ENCODE results near the gene FOXO3. TPM values are rescaled to one million over a fixed set of nuclear protein-coding genes. Genes with fewer than 3 reads are reported as not detected.
"Not testable (repeated sequence)": the region's sequence is repeated elsewhere in the genome, so short reads cannot be mapped to it uniquely, and the experiment has no call there.

The FOXO3 gene
- total RNA-seq, 3 donors from 2014 or later (not counting 1 experiment from before 2014, with no cell fraction given) = 43.1 to 70.4 (median 51.3) TPM

DNA sequence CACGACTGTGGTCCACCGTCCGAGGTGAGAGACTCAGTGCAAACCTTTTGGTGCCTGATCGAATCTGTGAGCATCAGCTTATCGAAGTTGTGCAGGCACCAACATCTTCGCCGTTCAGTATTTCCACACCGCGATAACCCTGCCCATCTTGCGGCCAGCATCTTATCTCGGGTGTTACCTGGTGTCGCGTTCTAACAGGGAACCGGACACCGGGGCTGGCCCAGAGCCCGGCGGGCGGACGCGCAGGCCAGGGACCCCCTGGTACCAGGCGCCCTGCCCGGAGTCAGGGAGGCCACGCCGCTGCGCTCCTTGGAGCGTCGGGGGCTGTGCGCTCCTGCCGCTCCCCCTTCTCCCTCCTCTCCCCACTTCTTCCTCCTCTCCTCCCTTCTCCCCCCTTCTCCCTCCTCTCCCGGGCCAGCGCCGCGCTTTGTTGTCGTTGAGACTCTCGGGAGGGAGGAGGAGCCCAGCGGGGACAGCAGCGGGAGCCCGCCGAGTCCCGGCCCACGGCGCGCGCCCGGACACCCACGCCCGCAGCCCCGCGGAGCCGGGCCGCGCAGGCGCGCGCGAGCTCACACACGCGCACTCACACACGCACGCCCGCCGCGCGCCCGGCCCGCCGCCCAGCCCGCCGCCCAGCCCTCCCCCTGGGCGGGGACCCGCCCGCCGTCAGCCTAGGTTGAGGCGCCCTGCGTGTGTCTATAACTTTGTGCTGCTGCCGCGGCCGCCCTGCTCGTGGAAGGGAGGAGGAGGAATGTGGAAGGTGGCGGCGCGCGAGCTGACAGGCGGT, 1.4 kb upstream of the FOXO3 start:
- WGBS (ENCODE audit: insufficient coverage) = under 1% methylated on average over 84 of the region's 84 CpGs
- Mint-ChIP-seq H3K4me3 (peak overlapping the region; percentile 96), H3K9me3 (no peaks in the 10 kb centered on the region), H3K36me3 (no peaks in the 10 kb centered on the region), H3K27ac (peak overlapping the region; percentile 97 to 98), H3K27me3 (ENCODE audit: low read depth in 2 of 2) (no peaks in the 10 kb centered on the region), H3K4me1 (peaks cover 25 to 33% of the 10 kb centered on the region in 2 donors)
- ATAC-seq = peak; percentile 45 to 74 (median 58)
- no peaks in the 10 kb centered on the region for H3K27me3 ChIP-seq (ENCODE audit: control insufficient read depth, insufficient read depth, low read length)
- H3K4me1 ChIP-seq (ENCODE audit: control insufficient read depth, insufficient read depth, low read length) = peaks cover 21% of the 10 kb centered on the region
- no peaks in the 10 kb centered on the region for H3K36me3 ChIP-seq (ENCODE audit: control insufficient read depth, insufficient read depth, low read length)
- intact Hi-C loops (cut with micrococcal nuclease) = loop anchor here (2.0 to 5.0 kb wide), 7 partner anchors 278 to 824 kb away; partner anchors contain the start of genes CD164, CEP57L1, SCML4 and SESN1
- peak overlapping the region; percentile 96 for H3K4me3 ChIP-seq (ENCODE audit: low read length)
- H3K9me3 ChIP-seq (ENCODE audit: control insufficient read depth, insufficient read depth, low read length) = no peaks in the 10 kb centered on the region
- TF ChIP-seq, protein P1, sequence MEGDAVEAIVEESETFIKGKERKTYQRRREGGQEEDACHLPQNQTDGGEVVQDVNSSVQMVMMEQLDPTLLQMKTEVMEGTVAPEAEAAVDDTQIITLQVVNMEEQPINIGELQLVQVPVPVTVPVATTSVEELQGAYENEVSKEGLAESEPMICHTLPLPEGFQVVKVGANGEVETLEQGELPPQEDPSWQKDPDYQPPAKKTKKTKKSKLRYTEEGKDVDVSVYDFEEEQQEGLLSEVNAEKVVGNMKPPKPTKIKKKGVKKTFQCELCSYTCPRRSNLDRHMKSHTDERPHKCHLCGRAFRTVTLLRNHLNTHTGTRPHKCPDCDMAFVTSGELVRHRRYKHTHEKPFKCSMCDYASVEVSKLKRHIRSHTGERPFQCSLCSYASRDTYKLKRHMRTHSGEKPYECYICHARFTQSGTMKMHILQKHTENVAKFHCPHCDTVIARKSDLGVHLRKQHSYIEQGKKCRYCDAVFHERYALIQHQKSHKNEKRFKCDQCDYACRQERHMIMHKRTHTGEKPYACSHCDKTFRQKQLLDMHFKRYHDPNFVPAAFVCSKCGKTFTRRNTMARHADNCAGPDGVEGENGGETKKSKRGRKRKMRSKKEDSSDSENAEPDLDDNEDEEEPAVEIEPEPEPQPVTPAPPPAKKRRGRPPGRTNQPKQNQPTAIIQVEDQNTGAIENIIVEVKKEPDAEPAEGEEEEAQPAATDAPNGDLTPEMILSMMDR (IDR thresholded peaks at IDR 0.05) = no peak
- H3K27ac ChIP-seq (ENCODE audit: low read length) = peak overlapping the region; percentile 100
- peak; percentile 84 to 96 for DNase-seq

DNA sequence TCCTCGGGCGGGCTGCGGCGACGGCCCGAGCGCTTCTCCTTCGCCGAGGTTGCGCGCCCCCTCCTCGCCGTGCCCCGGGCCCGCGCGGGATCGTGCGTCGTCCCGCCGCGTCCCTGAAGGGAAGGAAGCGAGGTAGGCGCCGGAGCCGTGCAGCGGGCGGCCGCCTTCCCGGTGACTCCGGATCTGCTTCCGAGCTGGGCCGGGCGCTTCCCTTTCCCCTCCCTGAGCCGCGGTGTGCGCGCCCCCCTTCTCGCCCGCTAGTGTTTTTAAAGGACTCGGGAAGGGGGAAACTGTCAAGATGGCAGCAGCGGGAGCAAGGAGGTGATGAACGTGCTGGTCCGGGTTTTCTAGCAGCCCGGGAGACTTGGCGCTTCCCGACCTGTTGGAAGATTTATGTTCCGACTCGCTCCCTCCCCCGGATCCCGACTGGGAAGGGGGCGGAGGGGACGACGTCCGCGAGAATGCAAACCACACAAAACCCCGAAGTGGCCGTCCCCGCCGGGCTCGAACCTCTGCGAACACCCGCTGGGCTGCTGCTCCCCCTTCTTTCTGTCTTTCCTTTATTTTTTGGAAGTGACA, 744 bp upstream of the FOXO3 start:
- H3K4me1 Mint-ChIP-seq = peaks cover 32 to 39% of the 10 kb centered on the region in 2 donors
- no peak for ATAC-seq
- peak overlapping the region; percentile 89 for H3K27ac ChIP-seq (ENCODE audit: low read length)
- H3K27me3 Mint-ChIP-seq (ENCODE audit: low read depth in 2 of 2) = no peaks in the 10 kb centered on the region
- TF ChIP-seq, protein P1 (IDR thresholded peaks at IDR 0.05) = no peak
- H3K36me3 ChIP-seq (ENCODE audit: control insufficient read depth, insufficient read depth, low read length) = no peaks in the 10 kb centered on the region
- peak overlapping the region; percentile 97 to 98 for H3K27ac Mint-ChIP-seq
- H3K9me3 Mint-ChIP-seq = no peaks in the 10 kb centered on the region
- peak overlapping the region; percentile 96 for H3K4me3 ChIP-seq (ENCODE audit: low read length)
- peak overlapping the region; percentile 91 for H3K4me3 Mint-ChIP-seq
- H3K9me3 ChIP-seq (ENCODE audit: control insufficient read depth, insufficient read depth, low read length) = no peaks in the 10 kb centered on the region
- H3K36me3 Mint-ChIP-seq = no peaks in the 10 kb centered on the region
- no peaks in the 10 kb centered on the region for H3K27me3 ChIP-seq (ENCODE audit: control insufficient read depth, insufficient read depth, low read length)
- intact Hi-C loops (cut with micrococcal nuclease) = loop anchor here (1.0 to 5.0 kb wide), 8 partner anchors 8 to 823 kb away; partner anchors contain the start of genes CD164, CEP57L1, SCML4 and SESN1
- under 1% methylated on average over 64 of the region's 64 CpGs for WGBS (ENCODE audit: insufficient coverage)
- H3K4me1 ChIP-seq (ENCODE audit: control insufficient read depth, insufficient read depth, low read length) = peaks cover 21% of the 10 kb centered on the region
- DNase-seq = no peak

DNA sequence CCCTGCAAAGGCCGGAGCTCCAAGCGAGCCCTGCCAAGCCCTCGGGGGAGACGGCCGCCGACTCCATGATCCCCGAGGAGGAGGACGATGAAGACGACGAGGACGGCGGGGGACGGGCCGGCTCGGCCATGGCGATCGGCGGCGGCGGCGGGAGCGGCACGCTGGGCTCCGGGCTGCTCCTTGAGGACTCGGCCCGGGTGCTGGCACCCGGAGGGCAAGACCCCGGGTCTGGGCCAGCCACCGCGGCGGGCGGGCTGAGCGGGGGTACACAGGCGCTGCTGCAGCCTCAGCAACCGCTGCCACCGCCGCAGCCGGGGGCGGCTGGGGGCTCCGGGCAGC, 561 bp downstream of the FOXO3 start:
- H3K36me3 Mint-ChIP-seq; intact Hi-C loops (cut with micrococcal nuclease); H3K36me3 ChIP-seq (ENCODE audit: control insufficient read depth, insufficient read depth, low read length); H3K27me3 ChIP-seq (ENCODE audit: control insufficient read depth, insufficient read depth, low read length); H3K4me3 Mint-ChIP-seq; H3K27ac ChIP-seq (ENCODE audit: low read length); H3K9me3 Mint-ChIP-seq; DNase-seq; H3K27me3 Mint-ChIP-seq (ENCODE audit: low read depth in 2 of 2); H3K9me3 ChIP-seq (ENCODE audit: control insufficient read depth, insufficient read depth, low read length); ATAC-seq: not testable (repeated sequence)
- Mint-ChIP-seq H3K4me1 (peaks cover 45 to 52% of the 10 kb centered on the region in 2 donors), H3K27ac (peak overlapping the region in 1 of 2 donors; percentile 97)
- 4% methylated on average over 19 of the region's 40 CpGs for WGBS (ENCODE audit: insufficient coverage)
- H3K4me3 ChIP-seq (ENCODE audit: low read length) = peak overlapping the region; percentile 42
- H3K4me1 ChIP-seq (ENCODE audit: control insufficient read depth, insufficient read depth, low read length) = peaks cover 25% of the 10 kb centered on the region

DNA sequence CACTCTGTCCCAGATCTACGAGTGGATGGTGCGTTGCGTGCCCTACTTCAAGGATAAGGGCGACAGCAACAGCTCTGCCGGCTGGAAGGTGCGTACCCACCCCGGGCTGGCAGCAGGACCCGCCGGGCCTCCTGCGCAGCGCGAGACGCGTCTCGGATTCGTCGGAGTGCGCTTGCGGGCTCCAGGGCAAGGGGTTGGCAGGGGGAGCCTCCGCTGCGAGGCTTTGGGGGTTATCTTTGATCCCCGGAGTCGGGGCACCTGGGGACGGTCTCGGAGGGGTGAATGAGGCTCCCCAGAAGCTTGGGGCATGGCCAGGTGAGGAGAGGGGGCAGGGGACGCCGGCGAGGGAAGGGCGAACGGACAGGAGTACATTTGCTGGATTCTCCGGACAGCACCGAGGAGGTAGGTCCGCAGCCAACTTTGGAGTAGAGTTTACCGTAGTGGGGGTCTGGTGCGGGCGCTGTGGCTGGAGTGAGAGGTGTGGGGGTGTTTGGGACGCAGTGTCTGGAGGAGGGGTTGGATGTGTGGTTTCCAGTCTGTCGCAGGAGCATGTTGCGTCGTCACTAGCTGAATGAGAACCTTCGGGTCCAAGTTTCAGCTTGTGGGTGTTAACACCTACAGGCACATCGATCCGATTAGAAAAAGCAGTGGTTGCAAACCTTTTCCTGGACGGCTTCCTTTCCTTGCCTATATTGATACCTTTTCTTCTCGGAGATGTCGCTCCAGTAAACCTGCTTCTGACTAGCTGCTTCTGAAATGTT, 1.2 kb downstream of the FOXO3 start:
- Histone ChIP-seq H3K36me3 (ENCODE audit: control insufficient read depth, insufficient read depth, low read length) (peaks cover 1% of the 10 kb centered on the region), H3K4me3 (ENCODE audit: low read length) (peak overlapping the region; percentile 42), H3K4me1 (ENCODE audit: control insufficient read depth, insufficient read depth, low read length) (peaks cover 28% of the 10 kb centered on the region), H3K9me3 (ENCODE audit: control insufficient read depth, insufficient read depth, low read length) (no peaks in the 10 kb centered on the region), H3K27ac (ENCODE audit: low read length) (peak overlapping the region; percentile 37), H3K27me3 (ENCODE audit: control insufficient read depth, insufficient read depth, low read length) (no peaks in the 10 kb centered on the region)
- no peaks in the 10 kb centered on the region for H3K27me3 Mint-ChIP-seq (ENCODE audit: low read depth in 2 of 2)
- DNase-seq (peak; percentile 31 to 33), ATAC-seq (no peak)
- peak overlapping the region; percentile 91 for H3K27ac Mint-ChIP-seq
- H3K9me3 Mint-ChIP-seq = no peaks in the 10 kb centered on the region
- WGBS (ENCODE audit: insufficient coverage) = 39% methylated on average over 46 of the region's 46 CpGs
- TF ChIP-seq, protein P1 (IDR thresholded peaks at IDR 0.05) = no peak
- no peaks in the 10 kb centered on the region for H3K36me3 Mint-ChIP-seq
- intact Hi-C loops (cut with micrococcal nuclease) = no loop called here
- peaks cover 51 to 52% of the 10 kb centered on the region in 2 donors for H3K4me1 Mint-ChIP-seq
- H3K4me3 Mint-ChIP-seq = peak overlapping the region; percentile 95
